NCI-H510A (cell line): ENCODE results near the gene ANKRD34C.
"Not testable (repeated sequence)": the region's sequence is repeated elsewhere in the genome, so short reads cannot be mapped to it uniquely, and the experiment has no call there.

Experiments used
- DNase-seq: peaks from one replicate; lab custom pipeline; 2025; lab: John Stamatoyannopoulos, UW

ANKRD34C gene

DNA sequence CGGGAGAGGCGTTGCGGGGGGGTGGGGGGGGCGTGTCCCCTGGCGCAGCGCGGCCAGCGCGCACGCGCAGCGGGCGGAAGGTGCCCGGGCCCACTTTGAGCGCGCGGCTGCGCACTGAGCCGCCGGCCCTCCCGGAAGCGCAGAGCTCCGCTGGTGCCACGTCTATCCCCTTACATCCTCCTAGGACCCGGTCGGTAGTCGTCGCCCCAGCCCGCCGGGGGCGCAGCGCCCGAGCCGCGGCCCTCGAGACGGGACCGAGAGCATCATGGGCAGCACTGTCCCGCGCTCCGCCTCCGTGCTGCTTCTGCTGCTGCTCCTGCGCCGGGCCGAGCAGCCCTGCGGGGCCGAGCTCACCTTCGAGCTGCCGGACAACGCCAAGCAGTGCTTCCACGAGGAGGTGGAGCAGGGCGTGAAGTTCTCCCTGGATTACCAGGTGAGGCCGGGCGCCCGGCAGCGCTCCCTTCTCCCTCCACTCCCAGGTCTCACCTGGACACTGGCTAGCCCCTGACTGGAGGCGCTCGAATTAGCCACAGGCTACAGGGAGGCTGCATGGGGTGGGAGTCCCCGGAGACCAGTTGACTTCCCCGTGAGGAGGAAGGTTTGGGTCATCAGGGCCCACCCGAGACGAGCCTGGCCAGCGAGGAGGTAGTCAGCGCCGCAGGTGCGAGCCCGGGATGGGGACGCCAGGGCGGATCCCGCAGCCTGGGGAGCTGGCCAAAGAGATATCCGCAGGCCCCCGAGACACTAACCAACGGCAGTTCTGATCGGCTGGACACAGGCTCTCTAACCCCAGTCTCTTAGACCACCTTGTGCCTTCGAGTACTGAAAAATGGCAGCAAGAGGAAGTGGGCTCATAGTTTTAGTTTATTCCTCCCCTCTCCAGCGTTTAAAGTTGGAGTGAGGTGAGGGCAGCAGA is 28.7 kb downstream of the ANKRD34C start, which contains the start of gene TMED3:
TMED3 (plus strand) TSS at position 128 of the 916 bp plus-strand sequence; CDS start at position 266, 138 bp downstream.
- peak; percentile 57 for DNase-seq

DNA sequence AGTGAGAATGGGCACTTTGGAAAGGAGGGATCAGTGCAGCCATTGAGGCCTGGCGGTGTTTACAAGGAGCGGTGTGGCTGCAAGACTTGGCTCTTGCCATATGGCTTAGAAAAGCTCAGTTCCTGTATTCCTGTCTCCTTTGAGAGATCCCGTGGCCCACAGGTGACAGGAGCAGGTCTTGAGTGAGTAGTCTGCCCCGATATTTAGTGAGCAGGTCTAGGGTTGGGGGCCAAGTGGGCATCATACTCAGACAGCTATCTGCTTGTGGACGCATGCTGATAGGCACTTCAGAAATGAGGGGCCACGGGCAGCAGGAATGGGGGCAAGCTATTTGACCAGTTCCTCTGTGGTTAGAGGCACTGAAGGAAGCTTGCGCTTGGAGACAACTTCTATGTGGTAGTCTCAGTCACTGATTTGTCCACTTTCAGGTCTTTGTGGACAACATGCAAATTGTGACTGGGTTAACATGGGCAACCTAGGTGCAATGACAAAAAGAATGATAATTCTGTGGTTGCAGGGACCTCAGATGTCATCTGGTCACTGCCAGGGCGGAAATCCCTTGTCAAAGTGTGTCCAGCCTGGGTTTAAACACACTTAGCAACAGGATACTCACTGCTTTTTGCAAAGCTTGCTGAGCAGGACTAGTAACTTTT is 29.5 kb downstream of the ANKRD34C start:
- DNase-seq = no peak

DNA sequence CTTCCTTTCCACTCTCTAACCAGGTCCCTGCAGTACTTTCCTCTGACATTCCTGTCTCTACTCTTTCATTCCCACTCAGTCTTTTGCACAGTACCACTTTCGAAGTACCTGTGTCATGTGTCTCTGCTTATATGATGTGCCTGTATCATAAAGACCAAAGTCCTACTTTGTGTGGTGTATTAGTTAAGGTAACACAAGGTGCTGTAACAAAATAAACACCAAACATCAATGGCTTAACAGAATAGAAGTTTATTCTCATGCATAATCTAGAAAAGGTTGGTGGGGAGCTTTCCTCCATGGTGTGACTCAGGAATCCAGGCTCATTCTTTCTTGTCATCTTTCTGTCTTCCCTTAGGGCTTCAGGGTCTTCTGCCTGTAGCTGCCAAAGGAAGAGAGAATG is 31.7 kb downstream of the ANKRD34C start:
- DNase-seq = no peak

DNA sequence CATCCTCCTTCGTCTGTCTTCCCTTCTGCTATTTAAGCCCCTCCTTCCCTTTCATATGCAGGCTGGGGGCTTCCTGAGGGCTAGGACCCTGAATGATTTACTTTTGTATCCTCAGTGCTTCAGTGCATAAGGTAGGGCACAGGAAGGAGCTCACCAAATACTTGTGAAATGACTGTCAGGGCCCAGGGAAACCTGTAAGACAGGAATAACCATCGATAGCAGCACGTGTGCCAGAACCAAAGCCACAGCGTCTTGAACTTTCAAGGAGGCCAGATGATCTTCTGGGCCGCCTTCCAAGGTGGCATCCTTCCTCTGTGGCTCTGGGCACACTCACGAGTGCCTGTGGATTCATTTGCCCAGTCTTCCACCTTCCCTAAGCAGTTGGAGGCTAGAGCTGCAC is 32.3 kb downstream of the ANKRD34C start:
- no peak for DNase-seq

DNA sequence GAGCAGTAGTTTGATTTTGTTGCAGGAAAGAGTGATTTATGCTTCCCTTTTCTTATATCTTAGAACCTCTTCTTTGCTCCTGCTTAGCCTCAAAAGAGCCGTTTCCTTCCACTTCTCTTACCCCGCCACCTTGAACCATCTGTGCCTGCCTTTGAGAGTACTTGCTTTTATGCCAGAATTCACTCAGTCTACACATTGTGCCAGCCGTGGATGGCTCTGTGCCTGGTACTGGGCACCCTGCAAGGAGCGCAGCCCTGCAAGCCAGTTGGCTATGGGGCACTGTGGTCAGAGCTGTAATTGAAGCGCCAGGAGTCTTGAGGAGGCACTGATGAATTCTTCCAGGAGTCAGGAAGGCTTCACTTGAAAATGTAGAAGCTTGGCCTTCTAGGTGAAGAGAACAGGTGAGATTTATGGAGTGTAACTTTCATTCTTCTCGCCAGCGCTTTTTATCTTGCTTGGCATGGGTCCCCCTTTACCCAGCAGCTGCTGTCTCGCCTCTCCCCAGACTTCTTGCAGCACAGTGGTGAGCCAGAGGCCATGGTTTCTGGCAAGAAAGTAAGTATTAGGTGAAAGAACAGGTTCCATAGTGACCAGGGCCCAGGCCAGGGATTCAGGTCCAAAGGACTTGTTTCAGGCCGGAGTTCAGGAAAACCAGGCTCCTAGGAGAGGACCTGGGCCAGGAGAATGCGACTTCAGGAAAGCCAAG is 33.3 kb downstream of the ANKRD34C start:
- no peak for DNase-seq

DNA sequence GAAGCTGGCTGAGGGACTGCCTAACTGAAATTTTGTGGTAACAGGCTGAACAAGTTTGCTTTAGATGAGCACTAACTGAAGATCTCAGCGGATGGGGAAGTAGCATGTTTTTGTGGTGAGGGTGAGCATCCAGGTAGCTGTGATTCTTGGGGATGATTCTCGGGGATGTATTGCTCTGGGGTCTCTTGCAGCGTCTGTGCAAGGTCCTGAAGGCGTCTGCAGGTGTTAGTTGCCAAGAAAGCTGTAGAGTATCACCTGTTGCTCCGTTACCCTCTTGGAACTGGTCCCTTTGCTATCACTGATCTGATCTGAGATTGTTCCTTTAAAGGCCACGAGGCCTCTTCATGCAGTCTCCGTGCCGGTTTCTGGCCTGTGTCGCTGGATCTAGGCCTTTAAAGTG is 34.3 kb downstream of the ANKRD34C start:
- DNase-seq = no peak

DNA sequence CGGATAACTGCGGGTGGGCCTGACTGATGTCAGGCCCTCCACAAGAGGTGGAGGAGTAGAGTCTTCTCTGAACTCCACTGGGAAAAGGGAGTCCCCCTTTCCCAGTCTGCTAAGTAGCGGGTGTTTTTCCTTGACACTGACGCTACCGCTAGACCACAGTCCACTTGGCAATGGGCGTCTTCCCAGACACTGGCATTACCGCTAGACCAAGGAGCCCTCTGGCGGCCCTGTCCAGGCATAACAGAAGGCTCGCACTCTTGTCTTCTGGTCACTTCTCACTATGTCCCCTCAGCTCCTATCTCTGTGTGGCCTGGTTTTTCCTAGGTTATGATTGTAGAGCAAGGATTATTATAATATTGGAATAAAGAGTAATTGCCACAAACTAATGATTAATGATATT is 37.5 kb downstream of the ANKRD34C start:
- DNase-seq = not testable (repeated sequence)

DNA sequence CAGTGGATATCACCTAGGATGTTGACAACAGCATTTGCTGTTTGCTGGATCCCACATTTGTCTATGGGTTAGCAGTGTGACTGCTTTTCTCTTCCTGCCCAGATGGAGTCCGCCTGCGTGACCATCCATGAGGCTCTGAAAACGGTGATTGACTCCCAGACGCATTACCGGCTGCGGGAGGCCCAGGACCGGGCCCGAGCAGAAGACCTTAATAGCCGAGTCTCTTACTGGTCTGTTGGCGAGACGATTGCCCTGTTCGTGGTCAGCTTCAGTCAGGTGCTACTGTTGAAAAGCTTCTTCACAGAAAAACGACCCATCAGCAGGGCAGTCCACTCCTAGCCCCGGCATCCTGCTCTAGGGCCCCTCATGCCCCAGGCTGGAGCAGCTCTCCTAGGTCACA is 39.4 kb downstream of the ANKRD34C start:
- no peak for DNase-seq

DNA sequence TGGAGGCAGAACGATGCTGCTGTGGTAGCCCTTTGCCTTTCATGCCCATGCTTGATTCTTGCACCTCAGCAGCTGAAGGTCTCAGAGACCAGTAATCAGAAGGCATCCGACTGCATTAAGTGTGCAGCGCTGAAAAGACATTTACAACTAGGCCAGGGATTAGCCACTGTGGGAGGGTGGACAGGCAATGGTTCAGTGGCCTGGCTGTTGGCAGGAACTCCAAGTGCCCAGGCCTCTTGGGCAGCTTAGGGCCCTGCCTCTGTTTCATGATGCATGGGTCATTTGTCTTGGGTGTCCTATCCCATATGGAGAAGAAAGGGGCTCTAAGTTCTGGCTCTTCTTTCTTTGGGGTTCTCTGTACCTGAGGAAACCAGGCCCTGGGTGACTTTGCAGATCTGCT is 39.8 kb downstream of the ANKRD34C start:
- DNase-seq = no peak

DNA sequence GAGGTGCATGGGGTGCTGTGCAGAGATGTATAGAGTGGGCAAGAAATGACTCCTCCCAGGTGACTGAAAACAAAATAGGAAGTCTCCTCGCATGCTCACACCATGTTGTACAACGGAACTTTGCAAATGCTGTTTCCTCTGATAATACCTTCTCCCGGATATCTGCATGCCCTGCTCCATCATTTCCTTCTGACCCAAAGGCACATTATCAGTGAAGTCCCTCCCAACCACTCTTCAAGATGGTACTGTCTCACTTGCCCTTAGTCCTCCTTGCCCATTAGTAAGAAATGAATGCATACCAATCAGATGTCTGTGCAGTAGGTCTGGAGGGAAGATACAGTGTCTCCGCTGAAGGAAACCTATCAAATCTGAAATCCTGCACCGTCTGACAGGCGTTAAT is 40.4 kb downstream of the ANKRD34C start:
- no peak for DNase-seq

DNA sequence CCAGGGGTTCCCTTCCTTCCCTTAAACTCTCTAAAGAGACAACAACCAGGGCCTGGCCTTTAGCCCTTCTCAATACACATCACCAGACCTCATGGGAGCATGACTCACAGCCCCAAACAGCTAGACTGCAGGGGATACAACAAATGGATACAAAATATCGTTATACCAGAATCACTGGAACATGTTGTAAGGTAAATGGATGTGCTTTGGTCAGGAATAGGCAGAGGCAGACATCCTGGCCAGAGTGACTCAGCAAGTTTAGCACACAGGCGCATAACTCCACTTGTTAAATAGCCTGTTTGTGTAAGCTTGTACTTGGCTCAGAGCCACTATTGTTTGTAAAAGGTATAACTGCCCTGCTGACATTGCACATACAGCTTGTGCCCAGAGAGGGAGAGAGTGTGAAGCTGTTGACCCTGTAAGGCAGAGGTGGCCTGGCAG is 46.7 kb downstream of the ANKRD34C start:
- DNase-seq = no peak
